Activated naive CD4-positive, alpha-beta T cell treated with Interleukin-2 at 50 U/mL for 16 hours (primary cell): ENCODE results near the gene SNX9.
"Not testable (repeated sequence)": the region's sequence is repeated elsewhere in the genome, so short reads cannot be mapped to it uniquely, and the experiment has no call there.

ENCODE experiments used
- DNase-seq: peaks from one replicate; pipeline ENCODE4 v3.0.0-alpha.2; 2020

Gene SNX9

GRCh38 chr6:157961153-157961831, 138.2 kb downstream of the SNX9 start:
- no peak for DNase-seq

- no peak for DNase-seq
These were observed 139.0 kb downstream of the SNX9 start for GRCh38 chr6:157961832-157962575.

- no peak for DNase-seq
These were observed 139.7 kb downstream of the SNX9 start for GRCh38 chr6:157962601-157963302.

- no peak for DNase-seq
These were observed 141.1 kb downstream of the SNX9 start for GRCh38 chr6:157964100-157964499.

- no peak for DNase-seq
These were observed 142.3 kb downstream of the SNX9 start for GRCh38 chr6:157965387-157965786.

- DNase-seq, result no peak
These were observed 143.5 kb downstream of the SNX9 start for GRCh38 chr6:157966589-157966977.

GRCh38 chr6:157967020-157967419, 144.0 kb downstream of the SNX9 start:
- DNase-seq, result no peak

GRCh38 chr6:157967486-157967885, 144.4 kb downstream of the SNX9 start:
- DNase-seq, result no peak

GRCh38 chr6:157972177-157972576, 149.1 kb downstream of the SNX9 start:
- not testable (repeated sequence) for DNase-seq

GRCh38 chr6:157974341-157974894, 151.4 kb downstream of the SNX9 start:
- no peak for DNase-seq

GRCh38 chr6:157974967-157975366, 151.9 kb downstream of the SNX9 start:
- no peak for DNase-seq

GRCh38 chr6:157975456-157975855, 152.4 kb downstream of the SNX9 start:
- DNase-seq, result no peak

GRCh38 chr6:157976345-157977175, 153.5 kb downstream of the SNX9 start:
- no peak for DNase-seq

- DNase-seq, result no peak
These were observed 154.2 kb downstream of the SNX9 start for GRCh38 chr6:157977176-157977804.

- no peak for DNase-seq
These were observed 155.2 kb downstream of the SNX9 start for GRCh38 chr6:157978021-157978783.

- DNase-seq, result no peak
These were observed 157.5 kb downstream of the SNX9 start for GRCh38 chr6:157980288-157981131.

GRCh38 chr6:157981132-157981394, 158.0 kb downstream of the SNX9 start:
- DNase-seq, result no peak

- peak; percentile 83 for DNase-seq
These were observed 158.5 kb downstream of the SNX9 start, which contains the start of gene SYNJ2 for GRCh38 chr6:157981395-157982101. Gene SYNJ2 (plus strand): TSS chr6:157981863. CDS start chr6:157981962, 99 bp downstream.

GRCh38 chr6:157982102-157982562, 159.1 kb downstream of the SNX9 start:
- peak; percentile 30 for DNase-seq
